NOMO-1 (cell line): Measurements from ENCODE around the gene MELK.

ENCODE experiments used
- DNase-seq, 2 experiments: peaks; one replicate each; lab custom pipeline; 2025; ENCODE audit not compliant: unreplicated experiment in 2 of 2; lab: John Stamatoyannopoulos, UW

Gene MELK

DNA sequence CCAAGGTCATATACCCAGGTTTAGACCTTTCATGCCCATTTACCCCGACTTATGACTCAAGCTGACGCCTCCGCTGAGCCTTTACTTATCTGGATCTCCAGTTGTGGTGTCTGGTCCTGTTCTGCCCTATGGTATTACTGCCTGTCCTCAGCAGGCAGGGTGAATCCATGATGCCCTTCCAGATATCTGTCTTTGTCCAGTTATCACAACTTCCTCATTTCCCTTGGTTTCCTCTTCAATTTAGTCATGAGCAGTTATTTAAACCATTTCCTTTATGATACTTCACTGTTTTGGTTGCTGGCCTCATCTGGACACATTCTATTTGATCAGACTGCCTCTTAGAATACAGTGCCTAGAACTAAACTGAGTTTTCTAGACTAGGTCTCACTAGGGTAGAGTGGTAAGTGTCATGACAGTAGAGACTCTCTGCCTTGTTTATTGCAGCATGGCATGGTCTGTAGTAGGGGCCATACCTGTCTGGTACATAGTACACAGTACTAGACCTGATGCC is 93.3 kb downstream of the MELK start:
- DNase-seq: peak in 1 of 2 experiments; percentile 21

DNA sequence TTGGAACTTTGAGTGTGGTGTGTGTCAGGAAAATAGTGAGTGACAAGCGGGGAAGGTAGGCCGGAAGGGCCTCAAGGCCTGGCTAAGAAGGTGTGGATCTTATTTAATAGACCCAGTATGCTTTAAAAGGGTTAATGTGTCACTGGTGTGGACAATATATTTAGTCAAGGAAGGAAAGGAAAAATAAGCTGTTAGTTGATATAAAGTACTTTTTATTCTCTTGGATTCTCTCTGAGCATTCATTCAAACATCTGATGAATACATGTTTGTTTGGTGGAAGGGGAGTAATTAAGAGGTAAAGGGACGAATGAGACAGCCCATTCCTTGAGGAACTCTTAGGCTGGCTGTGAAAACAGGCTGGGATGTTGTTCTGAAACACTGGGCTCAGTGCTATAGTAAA is 98.9 kb downstream of the MELK start:
- DNase-seq: no peak

DNA sequence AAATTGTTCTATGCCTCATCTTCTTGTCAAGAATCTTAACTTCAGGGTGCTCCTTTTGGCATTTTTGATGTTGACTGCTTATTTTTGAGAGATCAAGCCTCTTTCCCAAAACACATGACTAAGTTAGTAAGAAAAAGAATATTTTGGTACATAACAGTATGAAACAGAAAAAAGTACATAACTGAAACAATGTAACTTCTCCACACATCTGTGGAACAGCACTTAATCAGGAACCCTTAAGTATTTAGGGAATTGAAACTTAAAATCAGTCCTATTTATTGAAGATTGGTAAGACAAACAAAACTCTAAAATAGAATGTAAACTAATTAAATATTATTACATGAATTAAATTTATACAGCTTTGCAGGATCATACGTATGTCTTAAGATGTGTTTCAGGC is 103.4 kb downstream of the MELK start:
- no peak for DNase-seq

DNA sequence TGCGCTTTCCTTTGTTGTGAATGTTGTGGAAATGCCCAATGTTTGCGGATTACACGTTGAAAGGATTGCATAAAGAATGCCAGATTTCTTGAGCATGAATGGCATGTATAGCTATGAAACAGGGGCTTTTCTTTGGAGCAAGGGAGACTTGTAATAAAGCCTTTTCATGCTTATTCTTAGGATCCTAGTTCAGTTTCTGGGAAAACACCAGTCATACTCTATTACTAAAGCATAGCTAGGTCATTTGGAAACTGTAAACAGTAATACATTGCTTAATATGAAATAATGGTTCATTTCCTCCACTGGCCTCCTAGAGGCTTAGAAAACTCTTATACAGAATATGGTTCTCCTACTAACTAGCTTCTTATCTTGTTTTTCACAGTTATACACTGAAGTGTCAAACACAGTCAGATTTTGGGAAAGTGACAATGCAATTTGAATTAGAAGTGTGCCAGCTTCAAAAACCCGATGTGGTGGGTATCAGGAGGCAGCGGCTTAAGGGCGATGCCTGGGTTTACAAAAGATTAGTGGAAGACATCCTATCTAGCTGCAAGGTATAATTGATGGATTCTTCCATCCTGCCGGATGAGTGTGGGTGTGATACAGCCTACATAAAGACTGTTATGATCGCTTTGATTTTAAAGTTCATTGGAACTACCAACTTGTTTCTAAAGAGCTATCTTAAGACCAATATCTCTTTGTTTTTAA is 104.2 kb downstream of the MELK start:
- DNase-seq: no peak

DNA sequence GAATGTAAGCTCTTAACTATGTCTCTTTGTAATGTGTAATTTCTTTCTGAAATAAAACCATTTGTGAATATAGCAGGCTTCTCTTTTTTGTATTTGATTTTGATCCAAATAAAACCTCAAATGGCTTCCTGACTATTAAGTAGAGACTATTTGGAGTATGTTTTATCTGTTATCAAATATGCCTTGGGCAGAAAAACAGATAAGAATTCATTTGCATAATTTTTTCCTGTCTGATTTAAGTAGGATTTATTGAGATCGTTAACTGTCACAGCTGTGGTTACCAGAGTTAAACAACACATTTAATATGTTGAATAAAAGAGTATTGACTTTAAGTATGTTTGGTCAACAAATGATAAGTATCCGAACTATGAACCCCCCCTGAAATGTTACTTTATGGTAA is 104.9 kb downstream of the MELK start:
- no peak for DNase-seq

DNA sequence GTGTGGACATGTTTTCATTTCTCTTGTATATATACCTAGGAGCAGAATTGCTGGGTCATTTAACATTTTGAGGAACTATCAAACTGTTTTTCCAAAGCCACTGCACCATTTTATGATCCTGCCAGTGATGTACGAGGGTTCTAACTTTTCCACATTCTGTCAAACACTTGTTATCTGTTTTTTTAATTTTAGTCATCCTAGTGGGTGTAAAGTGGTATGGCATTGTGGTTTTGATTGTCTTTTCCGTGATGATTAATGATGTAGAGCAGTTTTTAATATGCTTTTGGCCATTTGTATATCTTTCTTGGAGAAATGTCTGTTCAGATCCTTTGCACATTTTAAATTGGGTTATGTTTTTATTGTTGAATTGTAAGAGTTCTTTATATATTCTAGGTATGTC is 107.0 kb downstream of the MELK start:
- no peak for DNase-seq

DNA sequence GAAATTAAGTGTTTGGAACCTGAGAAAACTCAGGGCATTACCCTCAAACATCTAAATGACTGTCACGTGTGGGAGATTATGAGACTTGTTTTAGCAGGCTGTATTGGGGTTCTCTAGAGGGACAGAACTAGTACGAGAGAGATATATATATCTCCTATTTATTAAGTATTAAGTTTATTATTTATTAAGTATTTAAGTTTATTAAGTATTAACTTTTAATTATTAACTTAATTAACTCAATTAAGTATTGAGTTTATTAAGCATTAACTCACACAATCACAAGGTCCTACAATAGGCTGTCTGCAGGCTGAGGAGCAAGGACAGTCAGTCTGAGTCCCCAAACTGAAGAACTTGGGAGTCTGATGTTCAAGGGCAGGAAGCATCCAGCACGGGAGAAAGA is 113.8 kb downstream of the MELK start:
- DNase-seq: no peak

DNA sequence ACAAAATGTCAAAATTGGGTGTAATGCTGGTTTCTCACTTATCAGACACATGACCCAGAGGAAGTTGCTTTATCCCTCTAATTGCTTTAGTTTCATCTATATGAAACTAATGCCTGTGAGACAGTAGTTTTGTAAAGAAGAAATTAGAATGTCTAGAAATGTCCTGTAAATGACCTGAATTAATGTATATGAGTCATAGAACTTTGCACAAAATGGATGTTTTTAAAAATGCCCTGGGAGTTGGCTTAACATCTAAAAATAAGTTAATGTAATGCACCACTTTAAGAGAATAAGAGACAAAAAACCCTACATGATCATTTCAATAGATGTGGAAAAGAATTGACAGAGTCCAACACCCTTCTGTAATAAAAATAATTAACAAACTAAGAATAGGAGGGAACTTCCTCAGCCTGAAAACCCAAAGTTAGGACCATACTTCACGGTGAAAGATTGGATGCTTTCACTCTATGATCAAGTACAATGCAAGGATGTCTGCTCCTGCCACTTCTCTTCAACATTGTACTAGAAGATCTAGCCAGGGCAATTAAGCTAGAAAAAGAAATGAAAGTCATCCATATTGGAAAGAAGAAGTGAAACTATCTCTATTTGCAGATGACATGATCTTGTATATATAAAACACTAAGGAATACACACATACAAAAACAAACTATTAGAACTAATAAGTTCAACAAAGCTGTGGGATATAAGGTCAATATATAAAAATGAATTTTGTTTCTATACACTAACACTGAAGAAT is 117.9 kb downstream of the MELK start:
- peak in 1 of 2 experiments; percentile 72 for DNase-seq

DNA sequence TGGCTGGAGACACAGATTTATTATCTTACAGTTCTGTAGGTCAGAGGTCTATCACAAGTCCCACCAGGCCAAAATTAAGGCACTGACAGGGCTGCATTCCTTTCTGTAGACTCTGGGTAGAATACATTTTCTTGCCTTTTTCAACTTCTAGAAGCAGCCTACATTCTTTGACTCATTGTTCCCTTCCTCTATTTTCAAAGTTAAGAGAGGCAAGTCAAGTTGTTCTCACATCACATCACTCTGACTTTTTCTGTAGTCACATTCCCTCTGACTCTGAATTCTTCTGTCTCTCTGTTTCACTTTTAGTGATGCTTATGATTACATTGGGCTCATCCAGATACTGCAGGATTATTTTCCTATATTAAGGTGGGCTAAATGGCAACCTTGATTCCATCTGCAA is 119.0 kb downstream of the MELK start:
- DNase-seq: no peak

DNA sequence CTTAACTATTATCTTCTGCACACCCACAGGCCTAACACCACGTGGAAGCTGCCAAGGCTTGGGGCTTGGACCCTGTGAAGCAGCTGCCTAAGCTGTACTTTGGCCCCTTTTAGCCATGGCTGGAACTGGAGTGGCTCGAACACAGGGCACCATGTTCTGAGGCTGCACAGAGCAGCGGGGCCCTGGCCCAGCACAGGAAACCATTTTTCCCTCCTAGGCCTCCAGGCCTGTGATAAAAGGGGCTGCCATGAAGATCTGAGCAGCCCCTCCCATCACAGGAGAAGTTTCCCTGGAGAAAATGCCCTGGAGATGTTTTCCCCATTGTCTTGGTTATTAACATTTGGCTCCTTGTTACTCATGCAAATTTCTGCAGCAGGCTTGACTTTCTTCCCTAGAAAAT is 126.3 kb downstream of the MELK start:
- no peak for DNase-seq

DNA sequence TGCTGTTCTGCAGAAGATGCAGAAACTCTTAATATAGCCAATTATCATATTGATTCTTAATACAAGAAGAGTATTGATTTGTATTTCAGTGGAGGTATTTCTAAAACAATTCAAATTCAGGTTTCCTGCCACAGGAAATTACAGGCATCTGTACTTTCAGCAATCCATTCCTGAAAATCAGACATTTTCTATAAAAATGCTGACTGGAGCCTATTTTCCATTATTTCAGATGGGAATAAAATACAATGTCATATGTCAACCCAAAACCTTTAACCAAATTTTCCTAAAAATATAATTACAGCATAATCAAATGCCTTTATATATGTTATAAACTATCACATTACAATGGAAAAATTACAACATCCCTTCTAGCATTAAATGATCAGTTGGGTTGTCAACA is 131.5 kb downstream of the MELK start:
- no peak for DNase-seq

DNA sequence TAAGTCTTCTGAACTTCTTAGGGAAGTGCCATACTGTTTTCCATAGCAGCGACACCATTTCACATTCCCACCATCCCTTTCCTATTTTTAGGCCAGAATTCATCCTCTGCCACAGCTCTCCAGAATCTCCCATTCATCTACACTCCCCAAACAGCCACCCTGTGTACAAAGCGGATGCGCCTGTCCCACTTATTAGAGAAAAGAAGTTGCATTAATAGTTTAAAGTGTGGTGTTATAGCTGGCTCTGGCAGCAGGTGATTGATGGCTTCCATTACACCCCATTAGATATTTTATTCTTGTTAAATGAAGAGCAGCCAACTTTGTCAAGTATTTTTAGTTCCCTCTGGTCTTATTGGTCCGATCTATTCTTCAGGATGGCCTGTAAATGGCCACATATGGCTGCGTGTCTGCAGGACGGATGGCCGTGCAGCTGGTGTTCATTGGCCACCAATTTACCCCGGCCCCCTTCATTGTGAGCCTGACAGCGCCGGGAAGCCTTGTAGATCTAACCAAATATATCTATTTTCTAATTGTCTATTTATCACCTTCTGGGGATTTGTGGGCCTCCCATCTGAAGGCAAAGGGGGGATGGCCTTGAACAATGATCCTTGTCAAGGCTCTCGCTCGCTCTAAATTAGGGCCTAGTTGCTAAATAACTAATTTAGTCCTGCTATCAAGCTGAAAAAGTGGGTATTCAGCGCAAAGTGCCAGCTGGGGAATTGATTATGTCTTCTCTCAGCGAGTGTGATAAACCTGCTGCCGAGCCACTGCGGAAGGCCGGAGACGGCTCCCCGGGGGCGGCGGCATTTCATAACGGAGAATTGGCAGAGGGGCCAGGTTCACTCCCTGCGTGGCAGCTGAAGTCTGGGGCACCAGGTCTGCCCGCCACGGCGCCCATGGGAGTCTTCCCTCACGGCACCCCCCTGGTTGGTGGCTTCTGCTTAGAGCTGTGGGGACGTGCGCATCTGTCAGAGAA is 141.1 kb downstream of the MELK start:
- DNase-seq: no peak

DNA sequence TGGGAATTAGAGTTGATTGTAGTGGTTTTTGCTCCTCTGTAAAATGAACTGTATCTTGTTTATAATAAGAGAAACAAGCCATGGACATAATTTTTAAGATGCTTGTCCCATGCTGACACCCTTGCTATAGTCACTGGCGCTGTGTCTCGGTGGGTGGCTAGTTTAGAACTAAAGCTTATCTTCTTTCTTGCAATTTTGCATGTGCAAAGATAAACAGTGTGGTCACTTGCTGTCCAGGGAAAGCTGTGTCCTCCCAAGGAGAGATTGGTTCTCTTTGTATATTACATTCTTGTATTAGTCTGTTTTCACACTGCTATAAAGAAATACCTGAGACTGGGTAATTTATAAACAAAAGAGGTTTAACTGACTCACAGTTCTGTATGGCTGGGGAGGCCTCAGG is 143.8 kb downstream of the MELK start:
- no peak for DNase-seq

DNA sequence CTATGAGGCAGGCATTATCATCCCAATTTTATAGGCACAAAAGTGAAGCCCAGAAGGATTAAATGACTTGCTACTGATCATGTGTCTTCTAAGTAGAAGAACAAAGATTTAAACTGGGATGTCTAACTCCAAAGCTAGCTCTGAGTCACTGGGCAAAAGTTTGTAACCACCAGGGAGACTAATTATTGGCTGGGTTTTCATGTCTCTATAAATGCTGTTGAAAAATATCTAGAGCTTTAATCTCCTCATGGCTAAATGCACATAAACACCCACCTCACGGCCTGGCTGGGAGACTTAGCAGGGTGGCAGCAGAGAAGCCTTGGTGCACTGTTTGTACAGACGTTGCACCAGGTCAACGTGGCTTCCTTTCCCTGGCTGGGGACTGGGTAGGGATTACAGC is 144.6 kb downstream of the MELK start:
- no peak for DNase-seq

DNA sequence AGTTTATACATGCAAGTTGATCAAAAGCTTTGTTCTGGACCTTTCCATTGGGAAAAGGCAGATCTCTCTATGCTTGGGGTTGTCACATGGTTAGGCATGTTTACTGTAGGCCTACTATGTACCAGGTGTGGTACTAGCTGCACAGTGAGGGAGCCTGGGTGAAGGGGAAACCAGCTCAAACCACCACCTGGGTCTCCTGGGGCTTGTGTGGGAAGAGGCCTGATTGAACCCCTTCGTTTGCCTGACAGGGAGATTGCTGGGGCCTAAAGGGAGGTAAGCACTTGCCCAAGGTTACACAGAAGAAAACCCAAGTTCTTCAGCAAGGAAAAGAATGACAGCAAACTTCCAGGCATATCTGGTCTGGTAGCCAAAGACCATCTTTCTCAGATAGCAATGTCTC is 145.9 kb downstream of the MELK start:
- no peak for DNase-seq

DNA sequence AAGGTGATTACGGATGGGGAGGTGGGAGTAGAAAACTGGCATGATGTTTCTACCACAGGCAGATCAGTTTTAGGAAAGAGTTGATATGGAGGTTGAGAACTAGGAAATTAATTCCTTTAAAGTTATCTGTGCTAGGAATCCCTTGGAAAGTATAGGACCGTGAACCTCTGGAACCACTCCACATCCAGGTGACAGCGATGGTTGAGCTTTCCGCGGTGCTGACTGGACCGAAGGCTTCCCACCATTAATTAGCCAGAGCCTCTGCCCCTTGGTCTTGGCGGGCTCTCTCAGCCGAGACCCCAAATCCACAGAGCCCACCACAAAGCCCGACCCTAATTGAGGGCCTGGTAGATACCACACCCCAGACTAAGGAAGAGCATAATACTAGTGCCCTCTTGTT is 147.3 kb downstream of the MELK start:
- DNase-seq: no peak

DNA sequence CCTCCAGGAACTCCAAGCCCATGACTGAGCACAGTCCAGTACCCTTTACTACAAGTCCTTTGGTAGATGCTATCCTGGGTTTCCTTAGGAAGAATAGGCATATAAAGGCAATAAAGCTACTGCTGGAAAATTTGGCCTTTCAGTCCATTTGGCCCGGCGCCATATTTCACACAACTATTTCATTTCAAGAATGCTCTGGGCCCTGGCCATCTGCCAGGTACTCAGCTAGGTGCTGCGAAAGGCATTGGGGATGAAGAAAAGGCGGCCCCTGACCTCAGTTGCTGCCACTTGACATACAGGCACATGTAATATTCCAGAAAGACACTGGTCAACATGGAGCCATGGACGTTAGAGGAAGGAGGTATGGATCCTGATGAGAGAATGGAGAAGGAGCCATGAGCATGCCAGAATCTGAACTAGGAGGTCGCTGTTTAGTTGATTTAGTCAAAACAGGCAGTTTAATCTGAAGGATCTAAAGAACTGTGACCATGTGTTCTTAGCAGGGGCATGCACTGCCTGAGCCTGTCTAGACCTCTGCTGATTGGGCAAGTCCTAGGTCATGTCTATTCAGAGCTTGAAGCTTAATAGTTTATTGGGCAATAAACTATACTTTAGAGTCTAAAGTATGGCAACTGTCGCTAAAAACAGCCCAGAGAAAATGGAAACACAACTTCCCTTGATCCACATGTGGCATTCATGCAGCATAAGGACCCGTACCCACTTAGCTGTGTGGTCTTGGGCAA is 149.3 kb downstream of the MELK start:
- DNase-seq: no peak

DNA sequence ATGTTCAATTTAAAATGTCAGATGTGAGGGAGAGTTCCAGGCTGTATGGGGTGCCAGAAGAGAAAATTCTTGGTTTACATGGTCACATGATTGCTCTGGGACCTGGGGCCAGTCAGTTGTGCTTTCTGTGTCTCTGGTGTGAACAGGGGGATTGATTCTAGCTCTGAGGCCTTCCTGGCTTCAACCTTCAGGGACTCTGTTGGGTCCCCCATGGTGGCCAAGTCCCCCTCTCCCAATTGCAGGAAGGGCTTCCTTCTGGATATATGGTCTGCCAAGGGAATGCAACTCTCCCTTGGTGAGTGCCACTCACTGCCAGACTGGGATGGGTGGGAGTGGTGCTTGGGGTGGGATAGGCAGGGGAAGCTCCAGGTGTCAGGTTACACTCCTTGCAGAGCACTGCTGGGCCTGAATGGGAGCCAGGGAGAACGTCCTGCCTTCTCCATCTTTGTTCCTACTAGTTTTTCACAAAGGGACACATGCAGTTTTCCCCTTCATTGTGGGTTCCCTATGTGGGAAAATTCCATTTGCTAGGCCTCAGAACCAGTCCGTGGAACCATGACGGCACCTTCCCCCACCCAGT is 153.2 kb downstream of the MELK start:
- DNase-seq: no peak
